Ishikawa (cell line): ENCODE measurements around the gene FGR.

Experiments
- CEBPB ChIP-seq: IDR thresholded peaks from 2 replicates; pipeline ENCODE4 v1.6.1; 2012
- EGR1 ChIP-seq: IDR thresholded peaks from 2 replicates; pipeline ENCODE4 v1.6.1; 2012
- EP300 ChIP-seq: IDR thresholded peaks from 2 replicates; pipeline ENCODE4 v1.6.1; 2012; ENCODE audit warnings: borderline replicate concordance
- RAD21 ChIP-seq: IDR thresholded peaks from 2 replicates; pipeline ENCODE4 v1.6.1; 2012; ENCODE audit warnings: low read depth
- REST ChIP-seq: IDR thresholded peaks from 2 replicates; pipeline ENCODE4 v1.6.1; 2012; ENCODE audit warnings: low read depth, mild to moderate bottlenecking
- TAF1 ChIP-seq: IDR thresholded peaks from 2 replicates; pipeline ENCODE4 v1.6.1; 2012; ENCODE audit warnings: low read depth, mild to moderate bottlenecking
- TCF12 ChIP-seq: IDR thresholded peaks from 2 replicates; pipeline ENCODE4 v1.6.1; 2012; ENCODE audit warnings: low read depth
- TEAD4 ChIP-seq: IDR thresholded peaks from 2 replicates; pipeline ENCODE4 v1.6.1; 2012
- YY1 ChIP-seq: IDR thresholded peaks from 2 replicates; pipeline ENCODE4 v1.6.1; 2012; ENCODE audit warnings: low read depth
- TF ChIP-seq, protein P1 (sequence below): IDR thresholded peaks from 2 replicates; pipeline ENCODE4 v1.6.1; 2012

- TF ChIP-seq EP300, result no peak
- TF ChIP-seq, protein P1, sequence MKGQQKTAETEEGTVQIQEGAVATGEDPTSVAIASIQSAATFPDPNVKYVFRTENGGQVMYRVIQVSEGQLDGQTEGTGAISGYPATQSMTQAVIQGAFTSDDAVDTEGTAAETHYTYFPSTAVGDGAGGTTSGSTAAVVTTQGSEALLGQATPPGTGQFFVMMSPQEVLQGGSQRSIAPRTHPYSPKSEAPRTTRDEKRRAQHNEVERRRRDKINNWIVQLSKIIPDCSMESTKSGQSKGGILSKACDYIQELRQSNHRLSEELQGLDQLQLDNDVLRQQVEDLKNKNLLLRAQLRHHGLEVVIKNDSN, result no peak
- no peak for TF ChIP-seq EGR1
- no peak for TF ChIP-seq TAF1
- no peak for TF ChIP-seq CEBPB
- no peak for TF ChIP-seq TEAD4
- TF ChIP-seq YY1, result no peak
- TF ChIP-seq REST, result no peak
- TF ChIP-seq RAD21, result no peak
- TF ChIP-seq TCF12, result no peak
Measured at GRCh38 chr1:27583479-27583878, 51.5 kb downstream of the FGR start.
